HepG2 (cell line): ENCODE results near the gene MEAF6. TPM values are rescaled to one million over a fixed set of nuclear protein-coding genes. Genes with fewer than 3 reads are reported as not detected.
A peak's percentile ranks its signal among the peaks of the same experiment; 100 is the strongest.

Experiments
- AFF4 ChIP-seq: sonication (generic); formaldehyde crosslinking; IDR thresholded peaks from 2 replicates; pipeline ENCODE4 v1.4.0; 2020; ENCODE audit warnings: missing genetic modification reagents
- CREM ChIP-seq, 2 experiments: sonication (generic) in 1 of 2; formaldehyde crosslinking in 1 of 2; IDR thresholded peaks; 2 replicates each; pipeline versions ENCODE4 v1.4.0 to v1.6.1; 2016 to 2020; ENCODE audit warnings: antibody characterized with exemption in 1 of 2, mild to moderate bottlenecking in 1 of 2, missing genetic modification reagents in 1 of 2
- EP300 ChIP-seq, 3 experiments: sonication (generic) in 1 of 3; formaldehyde crosslinking in 1 of 3; IDR thresholded peaks; 2 replicates each; pipeline versions ENCODE4 v1.5.1 to v1.6.1; 2011 to 2020; ENCODE audit warnings: low read depth in 2 of 3, low read length in 2 of 3, borderline replicate concordance in 1 of 3, improper control_type of control experiment in 1 of 3, mild to moderate bottlenecking in 1 of 3, missing genetic modification reagents in 1 of 3, moderate library complexity in 1 of 3
- KAT2B ChIP-seq: fragments of 150-350 bp; IDR thresholded peaks from 2 replicates; pipeline ENCODE4 v1.6.1; 2014; ENCODE audit warnings: low read depth, low read length, borderline replicate concordance
- MXD1 ChIP-seq: sonication (generic); formaldehyde crosslinking; IDR thresholded peaks from 2 replicates; pipeline ENCODE4 v1.4.0; 2020; ENCODE audit warnings: mild to moderate bottlenecking, missing genetic modification reagents
- PHF21A ChIP-seq: sonication (generic); formaldehyde crosslinking; IDR thresholded peaks from 2 replicates; pipeline ENCODE4 v1.5.0; 2020; ENCODE audit warnings: mild to moderate bottlenecking, missing genetic modification reagents
- SNAPC4 ChIP-seq: sonication (generic); formaldehyde crosslinking; IDR thresholded peaks from 2 replicates; pipeline ENCODE4 v1.4.0; 2020; ENCODE audit warnings: mild to moderate bottlenecking, missing genetic modification reagents
- TSC22D2 ChIP-seq: sonication (generic); formaldehyde crosslinking; IDR thresholded peaks from 2 replicates; pipeline ENCODE4 v1.5.1; 2020; ENCODE audit warnings: missing genetic modification reagents, mild to moderate bottlenecking, borderline replicate concordance
- YEATS4 ChIP-seq: sonication (generic); formaldehyde crosslinking; IDR thresholded peaks from 2 replicates; pipeline ENCODE4 v1.4.0; 2020; ENCODE audit warnings: missing genetic modification reagents, borderline replicate concordance
- ZBTB20 ChIP-seq: sonication (generic); formaldehyde crosslinking; IDR thresholded peaks from 2 replicates; pipeline ENCODE4 v1.8.1; 2023; ENCODE audit warnings: missing genetic modification reagents, low read depth, mild to moderate bottlenecking, borderline replicate concordance
- ZBTB33 ChIP-seq: sonication (generic); formaldehyde crosslinking; IDR thresholded peaks from 2 replicates; pipeline ENCODE4 v1.4.0; 2020; ENCODE audit warnings: missing genetic modification reagents
- ZBTB34 ChIP-seq: sonication (generic); formaldehyde crosslinking; IDR thresholded peaks from 2 replicates; pipeline ENCODE4 v1.8.0; 2022; ENCODE audit warnings: mild to moderate bottlenecking, missing genetic modification reagents
- ZNF792 ChIP-seq: IDR thresholded peaks from 2 replicates; pipeline ENCODE4 v1.6.1; 2016
- polyA plus RNA-seq, 8 experiments: library from polyadenylated mRNA; depleted of rRNA in 3 of 8; stranded (reverse) in 7 of 8; unstranded in 1 of 8; fragments of >200 nt; fragmentation: Illumina TruSeq in 4 of 8; extraction: Trizol in 4 of 8; gene quantifications; 2 replicates each; pipeline versions ENCODE4 v1.2.1 to v1.2.3, GENCODE V29; 2011 to 2016; ENCODE audit warnings: low read depth in 4 of 8, missing spikeins in 1 of 8, mixed read lengths in 1 of 8; ENCODE audit not compliant: insufficient read depth in 1 of 8
- total RNA-seq, 5 experiments: library from RNA; depleted of rRNA; stranded (reverse); fragments of >200 nt; fragmentation: Illumina TruSeq; extraction: Trizol; gene quantifications; 2 replicates each; pipeline ENCODE4 v1.2.3, GENCODE V29; 2016; ENCODE audit warnings: low read depth in 1 of 5

MEAF6 gene
- total and polyA plus RNA-seq, 2 of the 13 experiments (the other 11 are each of a cell fraction or from before 2014, with no cell fraction given), result 29.5 to 45.6 TPM

- TF ChIP-seq AFF4 (CRISPR knock-in tag), result no peak
- no peak for TF ChIP-seq ZBTB34 (CRISPR knock-in tag)
- no peak for TF ChIP-seq ZBTB33
- no peak for TF ChIP-seq SNAPC4
- no peak for TF ChIP-seq KAT2B
- TF ChIP-seq PHF21A, result peak; percentile 92
- TF ChIP-seq ZBTB20 (CRISPR knock-in tag), result peak; percentile 85; the same call in 1 of the 2 replicates
- no peak for TF ChIP-seq TSC22D2
- no peak; the same call in 1 of the 2 replicates for TF ChIP-seq CREM (IDR thresholded peaks at IDR 0.05)
- TF ChIP-seq CREM (CRISPR knock-in tag; IDR thresholded peaks at IDR 0.05), result no peak
- no peak for TF ChIP-seq MXD1 (CRISPR knock-in tag)
- peak; percentile 81 for TF ChIP-seq YEATS4
- peak; percentile 89 for TF ChIP-seq ZNF792 (CRISPR knock-in tag)
- TF ChIP-seq EP300 (IDR thresholded peaks at IDR 0.05; ENCODE audit: low read depth in 2 of 2, low read length in 2 of 2), result peak in 1 of 2 experiments; percentile 76; a peak in 2 of 4 replicates
- TF ChIP-seq EP300 (CRISPR knock-in tag; IDR thresholded peaks at IDR 0.05; ENCODE audit: borderline replicate concordance), result peak; percentile 82
Observed at GRCh38 chr1:37479255-37480124, 35.1 kb downstream of the MEAF6 start (continued).
